ENCODE data around the gene A1BG.
"Not testable (repeated sequence)": the region's sequence is repeated elsewhere in the genome, so short reads cannot be mapped to it uniquely, and the experiment has no call there.

Gene A1BG

GRCh38 chr19:58386576-58387337 is 33.5 kb upstream of the A1BG start, which contains the start of gene RPS5:
Gene RPS5 (plus strand): TSS chr19:58387269. CDS start chr19:58388138, 869 bp downstream.
- DNase-seq (ENCODE audit: extremely low spot score, insufficient read length, low read depth) = peak; percentile 99
- FAIRE-seq = peak; percentile 99

- FAIRE-seq (no peak), DNase-seq (ENCODE audit: extremely low spot score, insufficient read length, low read depth) (no peak)
These were observed 32.7 kb upstream of the A1BG start for GRCh38 chr19:58385891-58386575.

GRCh38 chr19:58385313-58385890 is 32.1 kb upstream of the A1BG start:
- no peak for FAIRE-seq
- DNase-seq (ENCODE audit: extremely low spot score, insufficient read length, low read depth) = no peak

- DNase-seq (ENCODE audit: extremely low spot score, insufficient read length, low read depth) (no peak), FAIRE-seq (no peak)
These were observed 29.8 kb upstream of the A1BG start for GRCh38 chr19:58382997-58383603.

- no peak for DNase-seq (ENCODE audit: extremely low spot score, insufficient read length, low read depth)
These were observed 28.3 kb upstream of the A1BG start for GRCh38 chr19:58381460-58382212.

DNA sequence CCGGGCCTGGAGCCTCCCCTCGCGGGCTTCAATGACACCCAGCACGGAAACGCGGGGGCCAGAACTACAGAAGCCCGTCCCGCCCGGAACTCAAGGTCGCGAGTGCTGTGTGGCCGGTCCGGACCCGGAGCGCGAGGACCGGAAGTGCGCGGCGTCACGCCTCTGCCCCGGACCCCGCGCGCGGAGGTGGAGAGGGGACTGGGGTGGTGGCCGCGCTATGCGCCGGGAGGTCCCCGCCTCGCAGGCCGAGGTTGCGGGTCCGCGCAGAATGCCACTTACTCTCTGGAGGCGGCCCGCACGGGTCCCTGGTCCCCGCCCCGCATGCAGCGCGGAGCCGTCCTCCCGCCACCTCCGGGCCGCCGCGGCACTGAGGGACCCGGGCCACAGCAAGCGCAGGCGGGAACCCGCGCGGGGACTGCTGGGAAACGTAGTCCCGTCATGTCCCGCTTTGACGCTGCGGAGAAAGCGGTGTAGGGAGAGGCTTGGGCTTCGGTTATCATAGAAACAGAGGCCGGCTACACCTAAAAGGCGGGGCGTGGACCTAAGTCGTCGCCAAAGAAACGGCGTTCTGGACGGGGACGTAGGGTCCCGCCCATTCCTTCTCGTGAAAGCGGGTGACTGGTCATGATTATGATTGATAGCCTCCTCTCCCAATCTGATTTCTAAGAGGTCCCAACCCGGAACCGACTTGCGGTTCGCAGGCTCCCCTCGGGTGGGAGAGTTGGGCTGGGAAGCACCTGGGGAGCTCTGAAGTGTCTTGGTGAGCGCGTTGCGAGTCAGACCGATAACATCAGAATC is 27.6 kb upstream of the A1BG start, which contains the start of gene ZNF837:
Gene ZNF837 (minus strand): TSS at position 369 of the 798 bp plus-strand sequence. CDS start 11,698 bp downstream, outside the sequence.
- FAIRE-seq (peak; percentile 100), DNase-seq (ENCODE audit: extremely low spot score, insufficient read length, low read depth) (peak; percentile 88)

More at GRCh38 chr19:58381460-58382212, 28.3 kb upstream of the A1BG start:
- FAIRE-seq = no peak

DNA sequence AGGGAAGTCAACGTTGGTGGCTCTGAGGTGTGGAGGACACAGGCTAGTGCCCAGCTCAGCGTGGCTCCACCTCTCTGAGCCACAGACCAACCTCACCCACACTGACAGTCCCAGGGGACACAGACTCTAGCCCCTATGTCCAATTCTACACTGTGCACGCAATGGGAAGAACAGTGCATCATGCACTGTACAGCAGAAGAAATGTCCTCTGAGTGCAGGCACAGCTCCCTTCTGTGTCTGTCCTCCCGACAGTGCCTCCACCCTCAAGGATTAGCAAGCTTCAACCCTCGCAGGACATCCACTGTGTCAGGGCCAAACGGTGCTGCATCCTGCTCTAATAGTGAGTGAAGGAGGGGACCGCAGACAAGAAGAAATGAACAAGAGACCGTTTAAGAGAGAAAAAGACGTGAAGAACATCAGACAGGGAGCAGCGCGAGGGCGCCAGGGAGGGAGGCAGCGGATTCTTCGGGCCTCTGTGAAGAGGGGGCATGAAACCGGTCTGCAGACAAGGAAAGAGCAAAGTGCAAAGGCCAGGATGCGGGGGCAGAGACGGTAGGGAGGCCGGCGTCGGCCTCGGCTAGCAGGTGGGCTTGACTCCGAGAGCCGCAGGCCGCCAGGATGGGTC is 26.9 kb upstream of the A1BG start:
- no peak for FAIRE-seq
- no peak for DNase-seq (ENCODE audit: extremely low spot score, insufficient read length, low read depth)

GRCh38 chr19:58379246-58379645 is 26.0 kb upstream of the A1BG start:
- no peak for FAIRE-seq
- DNase-seq (ENCODE audit: extremely low spot score, insufficient read length, low read depth) = no peak

DNA sequence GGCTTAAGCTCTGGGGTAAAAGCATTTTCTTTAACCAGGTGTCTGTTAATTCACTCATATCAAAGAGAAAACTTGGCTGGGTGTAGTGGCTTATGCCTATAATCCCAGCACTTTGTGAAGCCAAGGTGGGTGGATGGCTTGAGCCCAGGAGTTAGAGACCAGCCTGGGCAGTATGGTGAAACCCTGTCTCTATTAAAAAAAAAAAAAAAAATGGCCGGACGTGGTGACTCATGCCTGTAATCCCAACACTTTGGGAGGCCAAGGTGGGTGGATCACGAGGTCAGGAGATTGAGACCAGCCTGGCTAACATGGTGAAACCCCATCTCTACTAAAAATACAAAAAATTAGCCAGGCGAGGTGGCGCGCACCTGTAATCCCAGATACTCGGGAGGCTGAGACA is 23.4 kb upstream of the A1BG start:
- not testable (repeated sequence) for FAIRE-seq; DNase-seq (ENCODE audit: extremely low spot score, insufficient read length, low read depth)

- FAIRE-seq (no peak), DNase-seq (ENCODE audit: extremely low spot score, insufficient read length, low read depth) (no peak)
These were observed 20.9 kb upstream of the A1BG start for GRCh38 chr19:58374200-58374599.

DNA sequence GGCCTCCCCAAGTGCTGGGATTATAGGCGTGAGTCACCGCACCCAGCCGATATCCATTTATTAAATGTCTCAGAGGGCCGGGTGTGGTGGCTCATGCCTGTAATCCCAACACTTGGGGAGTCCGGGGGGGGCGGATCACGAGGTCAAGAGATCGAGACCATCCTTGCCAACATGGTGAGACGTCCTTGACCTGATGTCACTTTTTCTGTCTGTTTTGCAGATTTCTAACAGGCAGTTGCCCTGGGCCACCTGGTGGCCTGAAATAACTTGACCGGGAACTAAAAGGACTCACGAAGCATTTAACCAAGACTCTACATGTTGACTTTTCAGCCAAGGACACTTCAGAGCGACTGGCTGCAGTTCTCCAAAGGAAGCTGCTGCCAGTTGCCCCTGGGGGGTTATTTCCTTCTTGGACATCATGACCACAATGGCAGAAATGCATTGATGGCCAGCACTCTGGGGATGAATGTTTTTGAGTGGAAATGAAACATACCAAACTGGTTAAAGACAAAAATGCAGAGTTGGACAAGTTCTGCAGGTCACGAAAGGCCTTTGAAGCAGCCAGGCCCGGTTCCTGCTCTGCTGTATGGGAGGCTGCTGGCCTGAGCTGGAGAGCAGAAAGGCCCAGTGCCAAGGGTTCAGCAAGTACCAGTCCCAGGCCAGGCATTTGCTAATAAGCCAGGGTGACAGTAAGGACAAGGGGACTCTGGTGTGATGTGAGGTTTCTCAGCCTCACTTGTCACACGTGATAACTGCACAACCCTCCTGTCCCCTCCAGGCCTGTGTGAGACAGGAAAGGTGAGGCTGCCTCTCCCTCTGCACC is 19.2 kb upstream of the A1BG start:
- no peak for DNase-seq (ENCODE audit: extremely low spot score, insufficient read length, low read depth)
- no peak for FAIRE-seq

- DNase-seq (ENCODE audit: extremely low spot score, insufficient read length, low read depth) (no peak), FAIRE-seq (no peak)
These were observed 15.5 kb upstream of the A1BG start for GRCh38 chr19:58368561-58369360.

DNA sequence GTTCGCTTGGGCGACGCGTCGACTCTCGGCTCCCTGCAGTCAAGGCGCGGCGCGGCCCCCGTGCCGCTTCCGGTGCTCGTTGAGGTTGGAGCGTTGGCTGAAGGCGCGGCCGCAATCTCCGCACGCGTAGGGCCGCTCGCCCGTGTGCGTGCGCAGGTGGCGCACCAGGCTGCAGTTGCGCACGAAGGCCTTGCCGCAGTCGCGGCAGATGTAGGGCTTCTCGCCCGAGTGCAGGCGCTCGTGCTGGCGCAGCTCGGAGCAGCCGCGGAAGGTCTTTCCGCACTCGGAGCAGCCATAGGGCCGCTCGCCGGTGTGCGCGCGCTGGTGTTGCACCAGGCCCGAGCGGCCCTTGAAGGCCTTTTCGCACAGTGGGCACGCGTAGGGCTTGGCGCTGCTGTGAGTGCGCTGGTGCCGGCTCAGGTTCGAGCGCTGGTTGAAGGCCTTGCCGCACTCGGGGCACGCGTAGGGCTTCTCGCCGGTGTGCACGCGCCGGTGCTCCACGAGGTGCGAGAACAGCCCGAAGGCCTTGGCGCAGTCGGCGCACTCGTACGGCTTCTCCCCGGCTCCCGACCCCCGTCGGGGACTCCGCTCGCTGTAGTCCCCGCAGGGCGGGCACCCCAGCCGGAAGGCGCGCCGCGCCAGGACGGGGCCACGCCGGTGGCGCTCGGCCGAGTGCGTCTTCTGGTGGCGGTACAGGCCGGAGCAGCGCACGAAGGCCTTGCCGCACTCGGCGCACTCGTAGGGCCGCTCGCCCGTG is 14.6 kb upstream of the A1BG start:
- DNase-seq (ENCODE audit: extremely low spot score, insufficient read length, low read depth) (no peak), FAIRE-seq (no peak)

GRCh38 chr19:58366585-58367430 is 13.5 kb upstream of the A1BG start:
- DNase-seq (ENCODE audit: extremely low spot score, insufficient read length, low read depth) = no peak
- FAIRE-seq = no peak

DNA sequence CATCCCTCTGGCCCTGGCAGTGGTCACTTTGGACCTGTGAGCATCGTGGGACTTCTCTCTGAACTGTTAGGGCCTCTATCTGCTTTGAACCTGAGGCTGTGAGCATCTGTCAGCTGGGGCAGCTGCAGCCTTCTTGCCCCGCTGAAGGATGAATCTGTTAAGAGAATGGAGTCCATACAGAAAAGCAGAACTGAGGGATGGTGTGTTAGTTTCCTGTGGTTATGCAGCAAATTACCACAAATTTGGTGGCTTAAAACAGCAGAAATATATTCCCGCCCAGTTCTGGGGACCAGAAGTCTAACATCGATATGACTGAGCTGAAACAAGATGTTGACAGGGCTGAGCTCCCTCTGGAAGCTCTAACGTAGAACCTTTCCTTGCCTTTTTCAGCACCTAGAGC is 10.9 kb upstream of the A1BG start:
- FAIRE-seq (no peak), DNase-seq (ENCODE audit: extremely low spot score, insufficient read length, low read depth) (no peak)
